ENCODE data around the gene MPPED2. TPM values are rescaled to one million over a fixed set of nuclear protein-coding genes. Genes with fewer than 3 reads are reported as not detected.

The MPPED2 gene
- total RNA-seq, 1 experiment from 2014 or later, result not detected

GRCh38 chr11:30459821-30460220 is 126.3 kb downstream of the MPPED2 start:
- H3K9me3 Mint-ChIP-seq (ENCODE audit: unreplicated experiment), result no peaks in the 10 kb centered on the region
- H3K36me3 Mint-ChIP-seq (ENCODE audit: insufficient read depth, unreplicated experiment), result no peaks in the 10 kb centered on the region
- no peak overlapping the region for H3K27ac Mint-ChIP-seq (ENCODE audit: low read depth, unreplicated experiment)
- ChIA-PET CTCF (interaction anchor here (0.7 to 0.9 kb wide), 2 partner anchors 112 to 114 kb away, joined by 3 read pairs; no protein-coding TSS in a partner anchor), POLR2A (no interaction called here)
- no TSS peak for BruUV-seq (replicated peaks)
- H3K4me3 Mint-ChIP-seq (ENCODE audit: unreplicated experiment), result no peak overlapping the region
- no peaks in the 10 kb centered on the region for H3K4me1 Mint-ChIP-seq (ENCODE audit: insufficient read depth, unreplicated experiment)
- TF ChIP-seq, protein P1, sequence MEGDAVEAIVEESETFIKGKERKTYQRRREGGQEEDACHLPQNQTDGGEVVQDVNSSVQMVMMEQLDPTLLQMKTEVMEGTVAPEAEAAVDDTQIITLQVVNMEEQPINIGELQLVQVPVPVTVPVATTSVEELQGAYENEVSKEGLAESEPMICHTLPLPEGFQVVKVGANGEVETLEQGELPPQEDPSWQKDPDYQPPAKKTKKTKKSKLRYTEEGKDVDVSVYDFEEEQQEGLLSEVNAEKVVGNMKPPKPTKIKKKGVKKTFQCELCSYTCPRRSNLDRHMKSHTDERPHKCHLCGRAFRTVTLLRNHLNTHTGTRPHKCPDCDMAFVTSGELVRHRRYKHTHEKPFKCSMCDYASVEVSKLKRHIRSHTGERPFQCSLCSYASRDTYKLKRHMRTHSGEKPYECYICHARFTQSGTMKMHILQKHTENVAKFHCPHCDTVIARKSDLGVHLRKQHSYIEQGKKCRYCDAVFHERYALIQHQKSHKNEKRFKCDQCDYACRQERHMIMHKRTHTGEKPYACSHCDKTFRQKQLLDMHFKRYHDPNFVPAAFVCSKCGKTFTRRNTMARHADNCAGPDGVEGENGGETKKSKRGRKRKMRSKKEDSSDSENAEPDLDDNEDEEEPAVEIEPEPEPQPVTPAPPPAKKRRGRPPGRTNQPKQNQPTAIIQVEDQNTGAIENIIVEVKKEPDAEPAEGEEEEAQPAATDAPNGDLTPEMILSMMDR (IDR thresholded peaks at IDR 0.05; ENCODE audit: unreplicated experiment), result no peak
- DNase-seq (ENCODE audit: unreplicated experiment), result no peak
- intact Hi-C loops (cut with micrococcal nuclease), result no loop called here
- peaks cover 94% of the 10 kb centered on the region for H3K27me3 Mint-ChIP-seq (ENCODE audit: insufficient read depth, unreplicated experiment)

DNA sequence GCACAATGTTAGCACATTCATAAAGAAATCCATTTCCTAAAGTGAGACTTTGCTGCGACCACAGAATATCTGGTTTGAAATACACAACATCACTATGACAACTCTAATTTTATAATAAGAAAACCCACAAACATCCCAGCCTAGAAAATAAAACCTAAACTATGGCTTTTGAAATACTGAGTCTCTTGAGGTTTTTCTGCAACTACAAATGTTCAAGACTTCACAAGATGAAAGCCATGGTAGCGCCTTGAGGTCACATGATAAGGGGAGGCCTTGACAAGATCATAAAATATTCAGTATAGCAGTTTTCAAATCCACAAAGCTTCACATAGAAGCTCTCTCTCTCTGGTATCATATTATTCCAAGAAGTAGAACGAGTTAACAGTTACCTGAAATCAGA is 126.8 kb downstream of the MPPED2 start:
- Mint-ChIP-seq H3K36me3 (ENCODE audit: insufficient read depth, unreplicated experiment) (no peaks in the 10 kb centered on the region), H3K4me1 (ENCODE audit: insufficient read depth, unreplicated experiment) (no peaks in the 10 kb centered on the region), H3K4me3 (ENCODE audit: unreplicated experiment) (no peak overlapping the region), H3K9me3 (ENCODE audit: unreplicated experiment) (no peaks in the 10 kb centered on the region), H3K27me3 (ENCODE audit: insufficient read depth, unreplicated experiment) (peaks cover 94% of the 10 kb centered on the region), H3K27ac (ENCODE audit: low read depth, unreplicated experiment) (no peak overlapping the region)
- CTCF ChIA-PET, result interaction anchor here (0.9 kb wide), 1 partner anchor 112 kb away, joined by 3 read pairs; no protein-coding TSS in a partner anchor
- POLR2A ChIA-PET, result no interaction called here
- DNase-seq (ENCODE audit: unreplicated experiment), result no peak
- intact Hi-C loops (cut with micrococcal nuclease), result no loop called here
- TF ChIP-seq, protein P1 (IDR thresholded peaks at IDR 0.05; ENCODE audit: unreplicated experiment), result no peak
- BruUV-seq (replicated peaks), result no TSS peak

DNA sequence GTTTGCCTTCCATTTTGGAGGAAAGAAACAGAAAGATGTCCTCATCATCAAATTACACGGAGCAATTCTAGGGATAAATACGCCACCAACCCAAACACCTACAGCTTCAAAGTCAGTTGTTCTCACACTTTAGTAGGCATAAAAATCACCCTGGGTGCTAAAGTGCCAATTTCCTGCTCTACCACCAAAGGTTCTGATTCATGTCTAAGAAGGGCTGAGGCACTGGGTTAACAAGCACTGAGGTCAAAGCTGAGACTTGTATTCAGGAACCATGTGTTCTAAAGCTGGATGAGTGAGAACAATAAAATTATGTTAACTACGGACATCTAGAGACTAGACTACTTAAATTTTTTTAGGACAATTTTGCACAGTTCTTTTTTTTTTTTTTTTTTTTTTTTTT is 127.6 kb downstream of the MPPED2 start:
- Mint-ChIP-seq H3K27me3 (ENCODE audit: insufficient read depth, unreplicated experiment) (peaks cover 88% of the 10 kb centered on the region), H3K4me3 (ENCODE audit: unreplicated experiment) (no peak overlapping the region), H3K27ac (ENCODE audit: low read depth, unreplicated experiment) (no peak overlapping the region), H3K36me3 (ENCODE audit: insufficient read depth, unreplicated experiment) (no peaks in the 10 kb centered on the region), H3K9me3 (ENCODE audit: unreplicated experiment) (no peaks in the 10 kb centered on the region), H3K4me1 (ENCODE audit: insufficient read depth, unreplicated experiment) (no peaks in the 10 kb centered on the region)
- BruUV-seq (replicated peaks), result no TSS peak
- intact Hi-C loops (cut with micrococcal nuclease), result no loop called here
- ChIA-PET CTCF (no interaction called here), POLR2A (no interaction called here)
- DNase-seq (ENCODE audit: unreplicated experiment), result no peak
- TF ChIP-seq, protein P1 (IDR thresholded peaks at IDR 0.05; ENCODE audit: unreplicated experiment), result no peak

DNA sequence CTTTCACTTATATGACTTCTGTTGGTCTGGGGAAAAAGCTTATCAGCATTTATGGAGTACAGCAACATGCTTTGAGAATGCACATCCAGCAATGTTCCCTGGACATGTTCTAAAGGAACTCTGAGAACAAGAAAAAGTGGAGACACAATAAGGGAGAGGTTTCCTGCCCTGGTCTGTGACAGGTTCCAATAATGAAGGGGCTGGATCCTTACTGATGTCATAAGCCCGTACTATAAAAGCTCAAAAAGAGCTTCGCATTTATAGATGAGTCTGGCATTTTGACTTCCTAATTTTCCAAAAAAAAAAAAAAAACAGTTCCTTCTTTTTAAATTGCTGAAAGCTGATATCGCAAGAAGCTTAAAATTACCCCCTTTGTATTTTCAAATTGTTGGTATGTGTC is 129.1 kb downstream of the MPPED2 start:
- no TSS peak for BruUV-seq (replicated peaks)
- Mint-ChIP-seq H3K36me3 (ENCODE audit: insufficient read depth, unreplicated experiment) (no peaks in the 10 kb centered on the region), H3K4me1 (ENCODE audit: insufficient read depth, unreplicated experiment) (no peaks in the 10 kb centered on the region), H3K4me3 (ENCODE audit: unreplicated experiment) (no peak overlapping the region), H3K9me3 (ENCODE audit: unreplicated experiment) (no peaks in the 10 kb centered on the region), H3K27ac (ENCODE audit: low read depth, unreplicated experiment) (no peak overlapping the region), H3K27me3 (ENCODE audit: insufficient read depth, unreplicated experiment) (peaks cover 88% of the 10 kb centered on the region)
- TF ChIP-seq, protein P1 (IDR thresholded peaks at IDR 0.05; ENCODE audit: unreplicated experiment), result no peak
- DNase-seq (ENCODE audit: unreplicated experiment), result no peak
- ChIA-PET POLR2A (no interaction called here), CTCF (no interaction called here)
- intact Hi-C loops (cut with micrococcal nuclease), result no loop called here
